Vagina (tissue), 2 donors: ENCODE results near the gene TEKT2.

Experiments
- CTCF ChIP-seq, 3 experiments: fragments of 450-650 bp in 2 of 3; fragments of 200-600 bp in 1 of 3; sonication (generic) in 1 of 3; IDR thresholded peaks; one replicate each; pipeline ENCODE4 v1.5.1; 2017 to 2019; ENCODE audit warnings: antibody characterized with exemption in 3 of 3, mild to moderate bottlenecking in 2 of 3, moderate library complexity in 2 of 3
- POLR2A ChIP-seq, 2 donors: fragments of 450-650 bp; IDR thresholded peaks; one replicate each; pipeline ENCODE4 v1.6.1; 2017; ENCODE audit warnings: antibody characterized with exemption in 2 of 2, mild to moderate bottlenecking in 2 of 2, moderate library complexity in 2 of 2
- POLR2AphosphoS5 ChIP-seq, 2 donors: sonication (generic); formaldehyde crosslinking; IDR thresholded peaks; one replicate each; pipeline ENCODE4 v1.9.0; 2017; ENCODE audit warnings: antibody characterized with exemption in 2 of 2, mild to moderate bottlenecking in 2 of 2, low read depth in 1 of 2; ENCODE audit not compliant: insufficient read depth in 1 of 2

GRCh38 chr1:36092166-36092797 is 8.4 kb downstream of the TEKT2 start:
- TF ChIP-seq CTCF (IDR thresholded peaks at IDR 0.05) (no peak), POLR2AphosphoS5 (IDR thresholded peaks at IDR 0.05; ENCODE audit: insufficient read depth in 1 of 2, low read depth in 1 of 2) (no peak), POLR2A (IDR thresholded peaks at IDR 0.05) (no peak)
